Measurements from ENCODE around the gene DUOXA2.

Gene DUOXA2

GRCh38 chr15:45138814-45139765, 25.0 kb downstream of the DUOXA2 start:
- DNase-seq = no peak

GRCh38 chr15:45139770-45140169, 25.6 kb downstream of the DUOXA2 start:
- DNase-seq = no peak

DNA sequence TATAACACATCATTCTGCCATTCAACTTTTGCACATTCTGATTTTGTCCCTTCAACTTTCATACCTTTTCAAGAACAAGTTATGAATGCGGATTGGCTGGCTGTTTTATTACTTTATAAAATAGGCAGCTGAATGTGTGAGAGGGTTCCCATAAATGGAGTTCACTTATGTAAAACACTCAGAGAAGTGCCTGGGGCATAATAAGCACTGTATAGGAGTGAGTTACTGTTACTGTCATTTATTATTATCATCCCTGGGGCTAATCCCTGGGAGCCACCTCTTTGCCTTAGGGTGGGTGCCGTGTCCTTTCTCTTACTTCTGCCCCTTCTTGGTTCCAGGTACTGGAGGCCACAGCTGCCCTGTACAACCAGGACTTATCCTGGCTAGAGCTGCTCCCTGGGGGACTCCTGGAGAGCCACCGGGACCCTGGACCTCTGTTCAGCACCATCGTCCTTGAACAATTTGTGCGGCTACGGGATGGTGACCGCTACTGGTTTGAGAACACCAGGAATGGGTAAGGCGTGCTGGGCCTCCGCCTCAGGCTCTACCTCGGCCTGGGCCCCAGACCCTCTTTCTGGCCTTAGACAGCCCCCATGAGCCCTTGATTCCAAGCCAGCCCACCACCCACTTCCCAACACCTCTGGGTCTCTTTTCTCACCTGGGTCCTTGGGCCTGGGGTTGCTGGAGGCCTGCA, 26.6 kb downstream of the DUOXA2 start:
- no peak for DNase-seq

DNA sequence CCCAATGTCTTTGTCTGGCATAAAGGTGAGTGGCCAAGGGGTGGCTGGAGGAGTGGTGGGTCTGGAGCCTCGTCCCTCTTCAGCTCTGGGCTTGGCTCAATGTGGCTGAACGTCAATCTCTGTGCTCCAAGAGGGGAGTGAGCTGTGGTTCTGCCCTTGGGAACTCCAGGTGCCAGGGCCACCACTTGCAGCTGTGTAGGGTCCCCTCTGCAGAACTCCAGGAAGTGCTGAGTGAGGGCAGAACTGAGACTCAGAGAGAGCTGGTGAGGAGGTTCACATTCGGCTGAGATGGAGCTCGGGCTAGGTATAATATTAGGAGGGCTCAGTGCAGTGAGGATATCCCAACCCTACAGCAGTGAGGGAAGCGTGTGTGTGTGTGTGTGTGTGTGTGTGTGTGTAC, 27.3 kb downstream of the DUOXA2 start:
- no peak for DNase-seq

GRCh38 chr15:45143056-45143455, 28.9 kb downstream of the DUOXA2 start:
- no peak for DNase-seq

GRCh38 chr15:45143946-45144345, 29.8 kb downstream of the DUOXA2 start:
- no peak for DNase-seq

- DNase-seq = no peak
Observed at GRCh38 chr15:45144775-45145174, 30.6 kb downstream of the DUOXA2 start.

DNA sequence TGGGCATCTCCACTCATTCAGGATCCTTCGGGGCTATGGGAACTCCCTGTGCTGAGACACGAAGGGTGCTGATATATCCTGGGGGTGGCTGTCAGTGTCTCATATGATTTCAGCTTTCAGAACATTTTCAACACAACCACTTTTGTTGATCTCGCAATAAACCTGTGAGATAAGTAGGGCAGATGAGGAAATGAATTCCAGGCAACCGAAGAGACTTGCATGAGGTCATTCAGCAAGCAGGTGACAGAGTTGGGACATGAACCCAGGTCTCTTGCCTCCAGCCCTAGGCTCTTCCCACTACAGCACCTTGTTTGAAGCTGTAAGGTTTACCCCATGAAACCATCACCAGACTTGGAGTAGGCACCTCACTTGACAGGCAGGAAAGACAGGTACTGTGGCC, 32.3 kb downstream of the DUOXA2 start:
- no peak for DNase-seq

DNA sequence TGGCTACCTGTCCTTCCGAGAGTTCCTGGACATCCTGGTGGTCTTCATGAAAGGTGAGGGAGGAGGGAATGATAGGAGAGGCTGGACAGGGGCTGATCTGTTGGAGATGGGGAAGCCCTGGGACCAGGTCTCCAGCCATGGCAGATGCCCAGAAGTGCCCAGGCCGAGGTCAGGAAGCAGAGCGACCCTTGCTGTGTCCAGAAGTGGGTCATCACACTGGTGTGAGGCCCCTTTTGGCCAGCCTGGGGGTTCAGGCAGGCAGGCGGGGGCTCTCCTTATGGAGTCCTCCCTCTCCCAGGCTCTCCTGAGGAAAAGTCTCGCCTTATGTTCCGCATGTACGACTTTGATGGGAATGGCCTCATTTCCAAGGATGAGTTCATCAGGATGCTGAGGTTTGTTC, 33.5 kb downstream of the DUOXA2 start:
- no peak for DNase-seq

DNA sequence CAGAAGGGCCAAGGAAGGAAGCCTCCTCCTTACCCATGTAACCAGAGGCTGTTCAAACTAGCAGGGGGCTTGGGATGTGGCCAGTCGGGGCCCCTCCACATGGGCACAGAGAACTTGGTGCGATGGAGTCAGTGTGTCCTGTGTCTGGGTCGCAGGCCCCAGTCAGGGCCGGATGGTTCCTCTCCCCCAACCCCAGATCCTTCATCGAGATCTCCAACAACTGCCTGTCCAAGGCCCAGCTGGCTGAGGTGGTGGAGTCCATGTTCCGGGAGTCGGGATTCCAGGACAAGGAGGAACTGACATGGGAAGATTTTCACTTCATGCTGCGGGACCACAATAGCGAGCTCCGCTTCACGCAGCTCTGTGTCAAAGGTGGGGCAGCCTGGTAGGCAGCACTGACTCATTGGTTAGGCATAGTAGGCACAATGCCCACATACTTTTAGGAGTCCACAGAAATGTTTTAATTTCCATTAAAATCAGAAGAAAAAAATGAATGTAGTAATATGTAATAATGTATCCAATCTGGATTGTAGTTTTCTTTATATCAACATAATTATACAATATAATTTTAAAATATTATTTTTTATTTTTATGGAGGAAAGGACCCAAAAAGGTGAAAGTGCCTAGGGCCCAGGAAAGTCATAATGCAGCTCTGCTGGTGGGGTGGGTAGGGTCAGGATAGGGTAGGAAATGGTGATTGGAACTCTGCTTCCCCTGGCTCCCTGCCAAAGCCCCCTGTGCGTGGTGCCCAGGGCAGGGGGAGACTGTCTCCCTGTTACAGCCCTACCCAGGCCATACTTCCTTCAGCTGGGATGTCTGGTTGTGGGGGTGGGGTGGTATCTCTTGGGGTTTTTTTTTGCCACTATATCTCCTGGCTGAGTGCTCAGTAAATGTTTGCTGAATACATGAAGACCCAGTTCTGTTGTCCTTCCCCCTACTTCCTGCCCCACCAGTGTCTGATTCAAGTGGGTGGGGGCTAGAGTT, 34.2 kb downstream of the DUOXA2 start:
- no peak for DNase-seq

DNA sequence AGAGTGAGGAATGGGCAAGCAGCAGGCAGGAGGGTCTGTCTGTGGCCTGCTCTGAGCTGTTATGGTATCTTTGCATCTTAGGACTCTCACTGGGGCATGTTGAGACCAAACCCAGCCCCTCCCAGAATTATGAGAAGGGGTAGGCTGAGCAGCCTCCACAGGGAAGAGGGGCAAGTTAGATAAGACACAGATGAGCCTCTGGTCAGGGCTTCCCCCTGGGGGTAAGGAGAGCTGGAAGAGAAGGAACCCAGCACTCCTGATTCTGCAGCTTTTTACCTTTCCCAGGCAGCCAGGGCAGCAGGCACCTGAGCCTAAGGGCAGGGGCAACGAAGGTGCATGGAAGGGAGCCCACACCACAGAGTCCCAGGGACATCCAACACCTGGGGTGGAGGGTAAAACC, 34.9 kb downstream of the DUOXA2 start:
- DNase-seq = no peak

- DNase-seq = no peak
Observed at GRCh38 chr15:45150481-45150880, 36.4 kb downstream of the DUOXA2 start.

DNA sequence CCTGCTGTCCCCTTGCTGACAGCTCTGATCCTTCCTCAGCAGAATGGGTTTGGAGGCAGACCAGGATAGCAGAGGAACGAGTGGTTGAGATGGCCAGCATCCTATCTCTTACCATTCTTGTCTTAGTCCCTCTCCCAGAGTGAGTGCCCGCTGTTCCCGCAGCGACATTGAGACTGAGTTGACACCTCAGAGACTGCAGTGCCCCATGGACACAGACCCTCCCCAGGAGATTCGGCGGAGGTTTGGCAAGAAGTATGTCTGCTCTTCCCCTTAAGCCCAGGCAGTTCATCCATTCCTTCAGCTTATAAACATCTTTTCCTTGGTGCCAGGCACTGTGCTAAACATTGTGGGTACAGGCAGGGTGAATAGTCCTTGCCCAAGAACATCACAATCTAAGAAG, 36.9 kb downstream of the DUOXA2 start:
- DNase-seq = no peak

DNA sequence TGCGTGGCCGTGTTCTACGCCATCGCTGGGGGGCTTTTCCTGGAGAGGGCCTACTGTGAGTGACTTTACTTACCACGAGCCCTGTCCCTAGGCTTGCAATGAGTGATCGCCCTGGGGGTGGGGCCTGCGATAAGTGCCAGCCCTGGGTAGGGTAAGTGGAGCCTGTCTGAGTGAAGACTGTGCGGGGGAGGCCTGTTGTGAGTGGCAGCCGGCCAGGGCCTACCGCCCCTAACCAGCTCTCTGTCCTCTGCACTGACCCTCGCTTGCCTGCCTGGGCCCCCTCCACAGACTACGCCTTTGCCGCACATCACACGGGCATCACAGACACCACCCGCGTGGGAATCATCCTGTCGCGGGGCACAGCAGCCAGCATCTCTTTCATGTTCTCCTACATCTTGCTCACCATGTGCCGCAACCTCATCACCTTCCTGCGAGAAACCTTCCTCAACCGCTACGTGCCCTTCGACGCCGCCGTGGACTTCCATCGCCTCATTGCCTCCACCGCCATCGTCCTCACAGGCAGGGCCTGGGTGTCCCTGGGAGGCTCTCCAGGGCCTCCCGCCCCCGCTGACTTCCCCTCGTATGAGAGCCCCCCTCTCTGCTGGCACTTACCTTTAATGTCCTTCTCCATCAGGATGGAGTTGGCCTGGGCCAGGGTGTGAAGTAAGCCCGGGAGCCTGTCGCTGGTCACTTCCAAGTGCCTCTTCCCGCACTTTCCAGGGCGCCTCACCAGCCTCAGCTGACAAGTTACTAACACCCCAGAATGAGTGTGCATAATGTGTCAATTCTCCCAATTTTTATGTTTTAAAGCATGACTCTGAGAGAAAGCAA, 38.1 kb downstream of the DUOXA2 start:
- DNase-seq = no peak

- DNase-seq = no peak
Observed at GRCh38 chr15:45155739-45156138, 41.6 kb downstream of the DUOXA2 start.

DNA sequence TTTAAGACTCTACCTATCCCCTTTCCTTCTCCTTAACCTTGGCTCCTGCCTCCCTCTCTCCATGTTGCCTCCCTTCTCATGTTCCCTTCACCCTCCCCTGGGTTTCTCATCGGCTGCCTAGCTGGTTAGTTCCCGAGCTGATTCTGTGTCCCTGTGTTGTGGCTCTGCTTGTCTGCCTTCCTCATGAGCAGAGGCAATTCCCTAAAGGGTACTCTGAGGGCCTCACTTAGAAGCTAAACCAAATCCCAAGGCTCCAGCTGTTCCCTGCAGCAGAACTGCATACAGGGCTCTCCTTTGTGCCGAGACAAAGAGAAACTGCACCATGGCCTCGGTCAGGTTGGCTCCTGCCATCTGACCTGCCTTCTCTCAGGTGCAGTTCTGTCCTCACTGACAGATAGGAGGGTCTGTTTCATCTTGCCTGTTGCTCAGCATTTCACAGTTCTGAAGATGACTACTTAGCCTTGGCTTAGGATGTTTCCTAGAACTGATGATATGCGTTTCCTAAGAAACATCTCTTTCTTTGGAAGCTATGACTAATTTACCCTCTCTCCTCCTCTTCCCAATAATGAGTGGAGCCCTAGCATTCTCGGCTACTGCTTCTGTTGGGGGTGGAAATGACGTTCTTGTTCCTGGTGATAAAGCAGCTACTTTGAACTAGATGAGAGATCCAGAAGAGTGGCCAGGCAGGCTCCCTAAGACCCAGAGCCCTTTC, 42.8 kb downstream of the DUOXA2 start:
- DNase-seq = no peak

- DNase-seq = no peak
Observed at GRCh38 chr15:45157974-45158373, 43.8 kb downstream of the DUOXA2 start.

GRCh38 chr15:45161666-45162065, 47.5 kb downstream of the DUOXA2 start:
- no peak for DNase-seq

GRCh38 chr15:45162771-45163507, 48.8 kb downstream of the DUOXA2 start:
- DNase-seq = peak; percentile 83

DNA sequence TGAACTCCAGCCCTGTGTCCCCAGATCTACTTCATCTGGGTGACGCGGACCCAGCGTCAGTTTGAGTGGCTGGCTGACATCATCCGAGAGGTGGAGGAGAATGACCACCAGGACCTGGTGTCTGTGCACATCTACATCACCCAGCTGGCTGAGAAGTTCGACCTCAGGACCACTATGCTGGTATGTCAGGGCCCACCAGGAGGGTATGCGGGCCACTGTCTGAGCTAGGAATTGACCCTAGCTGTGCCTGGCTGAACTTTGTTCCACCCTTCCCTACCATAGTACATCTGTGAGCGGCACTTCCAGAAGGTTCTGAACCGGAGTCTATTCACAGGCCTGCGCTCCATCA, 49.4 kb downstream of the DUOXA2 start:
- no peak for DNase-seq

DNA sequence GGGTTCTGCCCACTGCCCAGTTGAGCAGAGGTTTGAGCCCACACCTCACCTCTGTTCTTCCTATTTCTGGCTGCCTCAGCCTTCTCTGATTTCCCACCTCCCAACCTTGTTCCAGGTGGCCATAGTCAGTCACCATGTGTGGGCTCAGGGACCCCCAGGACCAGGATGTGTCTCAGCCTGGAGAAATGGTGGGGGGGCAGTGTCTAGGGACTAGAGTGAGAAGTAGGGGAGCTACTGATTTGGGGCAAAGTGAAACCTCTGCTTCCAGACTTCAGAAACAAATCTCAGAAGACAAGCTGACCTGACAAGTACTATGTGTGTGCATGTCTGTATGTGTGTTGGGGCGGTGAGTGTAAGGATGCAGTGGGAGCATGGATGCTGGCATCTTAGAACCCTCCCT, 50.8 kb downstream of the DUOXA2 start:
- no peak for DNase-seq
